Measurements from ENCODE around the gene PPARD. TPM values are rescaled to one million over a fixed set of nuclear protein-coding genes. Genes with fewer than 3 reads are reported as not detected.

PPARD gene
- 30.0 TPM for polyA plus RNA-seq (2012; ENCODE audit: insufficient read depth, insufficient read length, low read depth)

DNA sequence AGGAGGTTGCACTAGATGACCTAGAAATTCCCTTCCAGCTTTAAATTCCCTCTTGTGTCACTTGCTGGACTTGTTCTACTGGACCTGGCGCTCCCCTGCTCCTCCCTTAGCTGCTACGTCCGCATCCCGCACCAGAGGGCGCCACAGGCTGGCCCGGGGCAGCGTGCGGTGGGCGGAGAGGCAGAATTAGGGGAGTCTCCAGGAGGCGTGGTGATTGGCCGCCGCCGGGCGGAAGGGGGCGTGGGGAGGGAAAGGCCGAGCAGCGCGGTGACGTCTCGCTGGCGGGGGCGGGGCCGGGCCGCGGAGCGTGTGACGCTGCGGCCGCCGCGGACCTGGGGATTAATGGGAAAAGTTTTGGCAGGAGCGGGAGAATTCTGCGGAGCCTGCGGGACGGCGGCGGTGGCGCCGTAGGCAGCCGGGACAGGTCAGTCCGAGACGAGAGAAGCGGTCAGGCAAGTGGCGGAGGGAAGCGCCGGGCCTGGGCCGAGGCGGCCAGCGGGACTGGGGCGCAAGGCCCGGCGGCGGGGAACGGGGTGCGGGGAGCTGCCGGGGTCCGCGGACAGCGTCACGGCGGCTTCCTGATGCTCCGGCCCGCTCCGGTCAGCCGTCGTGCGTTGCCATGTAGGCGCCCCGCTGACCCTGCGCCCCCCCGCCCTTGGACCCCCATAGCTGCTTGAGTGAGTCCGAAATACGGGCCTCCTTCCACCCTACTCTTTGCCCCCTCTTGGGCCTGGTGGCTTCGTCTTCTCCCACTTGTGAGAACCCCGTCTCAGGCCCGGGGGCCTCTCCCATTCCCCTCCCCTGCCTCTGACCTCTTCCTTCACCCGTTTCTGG lies at the start of gene PPARD:
TSS of gene PPARD (plus strand) at position 301 of the 834 bp plus-strand sequence. CDS start 68,530 bp downstream, outside the sequence.
- no peaks in the 10 kb centered on the region for H3K9me3 ChIP-seq
- H3K4me3 ChIP-seq (ENCODE audit: low read depth, low read length) = peak within 1 kb of the TSS; percentile 88
- TF ChIP-seq, protein P1, sequence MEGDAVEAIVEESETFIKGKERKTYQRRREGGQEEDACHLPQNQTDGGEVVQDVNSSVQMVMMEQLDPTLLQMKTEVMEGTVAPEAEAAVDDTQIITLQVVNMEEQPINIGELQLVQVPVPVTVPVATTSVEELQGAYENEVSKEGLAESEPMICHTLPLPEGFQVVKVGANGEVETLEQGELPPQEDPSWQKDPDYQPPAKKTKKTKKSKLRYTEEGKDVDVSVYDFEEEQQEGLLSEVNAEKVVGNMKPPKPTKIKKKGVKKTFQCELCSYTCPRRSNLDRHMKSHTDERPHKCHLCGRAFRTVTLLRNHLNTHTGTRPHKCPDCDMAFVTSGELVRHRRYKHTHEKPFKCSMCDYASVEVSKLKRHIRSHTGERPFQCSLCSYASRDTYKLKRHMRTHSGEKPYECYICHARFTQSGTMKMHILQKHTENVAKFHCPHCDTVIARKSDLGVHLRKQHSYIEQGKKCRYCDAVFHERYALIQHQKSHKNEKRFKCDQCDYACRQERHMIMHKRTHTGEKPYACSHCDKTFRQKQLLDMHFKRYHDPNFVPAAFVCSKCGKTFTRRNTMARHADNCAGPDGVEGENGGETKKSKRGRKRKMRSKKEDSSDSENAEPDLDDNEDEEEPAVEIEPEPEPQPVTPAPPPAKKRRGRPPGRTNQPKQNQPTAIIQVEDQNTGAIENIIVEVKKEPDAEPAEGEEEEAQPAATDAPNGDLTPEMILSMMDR (IDR thresholded peaks at IDR 0.05; ENCODE audit: low read depth, low read length) = peak; percentile 91
- H3K27me3 ChIP-seq = no peaks in the 10 kb centered on the region
- H3K36me3 ChIP-seq = peaks cover 14% of the 10 kb centered on the region; the same call in 1 of the 2 replicates
- peaks cover 15% of the 10 kb centered on the region for H3K4me1 ChIP-seq
- peak; percentile 99 for DNase-seq

DNA sequence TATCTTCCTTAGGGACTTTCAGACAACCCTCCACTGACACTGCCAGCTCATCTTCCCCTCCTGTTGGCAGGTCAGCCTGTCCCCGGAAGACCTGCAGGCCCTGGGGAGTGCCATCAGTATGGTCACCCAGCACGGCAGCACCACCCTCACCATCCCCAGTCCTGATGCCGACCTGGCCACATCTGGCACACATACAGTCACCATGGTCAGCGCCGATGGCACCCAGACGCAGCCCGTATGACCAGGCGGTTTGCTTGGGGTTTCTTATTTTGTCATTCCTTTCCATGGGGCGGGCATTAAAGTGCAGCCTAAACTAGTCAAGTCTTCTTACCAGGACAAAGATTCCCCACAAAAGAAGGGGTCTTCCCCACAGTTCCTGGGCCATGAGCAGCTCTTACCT lies 48.7 kb upstream of the PPARD start:
- TF ChIP-seq, protein P1 (IDR thresholded peaks at IDR 0.05; ENCODE audit: low read depth, low read length) = no peak
- H3K36me3 ChIP-seq = no peaks in the 10 kb centered on the region; the same call in 1 of the 2 replicates
- no peaks in the 10 kb centered on the region for H3K9me3 ChIP-seq
- no peak for DNase-seq
- no peak overlapping the region for H3K4me3 ChIP-seq (ENCODE audit: low read depth, low read length)
- no peaks in the 10 kb centered on the region for H3K27me3 ChIP-seq
- no peaks in the 10 kb centered on the region for H3K4me1 ChIP-seq

DNA sequence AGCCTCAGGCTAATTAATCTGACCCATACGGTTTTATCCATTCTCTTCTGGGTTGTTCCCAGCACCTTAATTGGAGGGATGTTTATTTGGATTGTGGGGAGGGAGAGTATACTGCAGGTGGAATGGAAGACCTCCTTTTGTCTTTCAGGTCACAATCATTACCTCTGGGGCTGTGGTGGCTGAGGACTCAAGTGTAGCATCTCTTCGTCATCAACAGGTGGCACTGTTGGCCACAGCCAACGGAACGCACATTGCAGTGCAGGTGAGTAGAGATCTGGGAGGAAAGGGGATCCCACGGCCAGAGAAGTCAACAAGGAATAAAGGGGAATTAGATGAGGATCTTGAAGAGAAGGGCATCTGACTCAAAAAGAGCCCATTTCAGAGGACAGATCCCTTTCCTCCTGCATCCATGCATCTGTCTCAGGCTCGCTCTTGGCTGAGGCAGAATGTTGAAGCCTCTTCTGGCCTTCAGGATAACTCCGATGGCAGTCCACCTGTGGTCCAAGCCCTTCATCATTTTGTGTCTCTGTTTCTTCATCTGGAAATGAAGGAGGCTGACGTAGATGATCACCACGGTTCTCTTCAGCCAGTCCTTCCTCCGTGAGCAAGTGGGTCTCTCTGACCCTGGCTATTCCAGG lies 47.9 kb upstream of the PPARD start:
- Histone ChIP-seq H3K27me3 (no peaks in the 10 kb centered on the region), H3K4me3 (ENCODE audit: low read depth, low read length) (no peak overlapping the region), H3K4me1 (no peaks in the 10 kb centered on the region), H3K36me3 (no peaks in the 10 kb centered on the region; the same call in 1 of the 2 replicates), H3K9me3 (no peaks in the 10 kb centered on the region)
- peak; percentile 60 for DNase-seq
- TF ChIP-seq, protein P1 (IDR thresholded peaks at IDR 0.05; ENCODE audit: low read depth, low read length) = peak; percentile 96

GRCh38 chr6:35295036-35295435 lies 47.3 kb upstream of the PPARD start:
- Histone ChIP-seq H3K36me3 (no peaks in the 10 kb centered on the region; the same call in 1 of the 2 replicates), H3K4me3 (ENCODE audit: low read depth, low read length) (no peak overlapping the region), H3K27me3 (no peaks in the 10 kb centered on the region), H3K4me1 (no peaks in the 10 kb centered on the region), H3K9me3 (no peaks in the 10 kb centered on the region)
- TF ChIP-seq, protein P1 (IDR thresholded peaks at IDR 0.05; ENCODE audit: low read depth, low read length) = no peak
- DNase-seq = no peak

- TF ChIP-seq, protein P1 (IDR thresholded peaks at IDR 0.05; ENCODE audit: low read depth, low read length) = no peak
- no peak overlapping the region for H3K4me3 ChIP-seq (ENCODE audit: low read depth, low read length)
- no peak for DNase-seq
- H3K9me3 ChIP-seq = no peaks in the 10 kb centered on the region
- H3K4me1 ChIP-seq = no peaks in the 10 kb centered on the region
- H3K36me3 ChIP-seq = no peaks in the 10 kb centered on the region; the same call in 1 of the 2 replicates
- no peaks in the 10 kb centered on the region for H3K27me3 ChIP-seq
These were observed 46.6 kb upstream of the PPARD start for GRCh38 chr6:35295521-35296315.
